ENCODE measurements around the gene ATOH8.

DNA sequence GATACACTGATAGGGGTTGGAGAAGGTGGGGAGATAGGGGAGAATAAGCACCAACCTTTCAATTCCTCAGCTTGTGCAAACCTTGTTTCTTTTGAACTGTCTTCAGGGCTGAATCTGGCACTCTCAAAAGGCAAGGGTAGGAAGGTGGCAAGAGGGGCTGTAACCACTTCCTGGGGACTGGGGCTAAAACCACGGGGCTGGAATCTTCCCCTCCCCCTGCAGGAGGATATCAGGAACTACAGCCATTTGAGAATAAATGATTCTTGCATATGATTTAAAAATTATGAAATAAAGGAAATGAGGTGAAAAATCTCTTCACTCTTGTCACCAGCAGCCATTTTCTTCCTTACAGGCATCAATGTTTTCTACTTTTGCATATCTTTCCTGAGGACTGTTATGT lies 50.8 kb downstream of the ATOH8 start:
- TF ChIP-seq, protein P1, sequence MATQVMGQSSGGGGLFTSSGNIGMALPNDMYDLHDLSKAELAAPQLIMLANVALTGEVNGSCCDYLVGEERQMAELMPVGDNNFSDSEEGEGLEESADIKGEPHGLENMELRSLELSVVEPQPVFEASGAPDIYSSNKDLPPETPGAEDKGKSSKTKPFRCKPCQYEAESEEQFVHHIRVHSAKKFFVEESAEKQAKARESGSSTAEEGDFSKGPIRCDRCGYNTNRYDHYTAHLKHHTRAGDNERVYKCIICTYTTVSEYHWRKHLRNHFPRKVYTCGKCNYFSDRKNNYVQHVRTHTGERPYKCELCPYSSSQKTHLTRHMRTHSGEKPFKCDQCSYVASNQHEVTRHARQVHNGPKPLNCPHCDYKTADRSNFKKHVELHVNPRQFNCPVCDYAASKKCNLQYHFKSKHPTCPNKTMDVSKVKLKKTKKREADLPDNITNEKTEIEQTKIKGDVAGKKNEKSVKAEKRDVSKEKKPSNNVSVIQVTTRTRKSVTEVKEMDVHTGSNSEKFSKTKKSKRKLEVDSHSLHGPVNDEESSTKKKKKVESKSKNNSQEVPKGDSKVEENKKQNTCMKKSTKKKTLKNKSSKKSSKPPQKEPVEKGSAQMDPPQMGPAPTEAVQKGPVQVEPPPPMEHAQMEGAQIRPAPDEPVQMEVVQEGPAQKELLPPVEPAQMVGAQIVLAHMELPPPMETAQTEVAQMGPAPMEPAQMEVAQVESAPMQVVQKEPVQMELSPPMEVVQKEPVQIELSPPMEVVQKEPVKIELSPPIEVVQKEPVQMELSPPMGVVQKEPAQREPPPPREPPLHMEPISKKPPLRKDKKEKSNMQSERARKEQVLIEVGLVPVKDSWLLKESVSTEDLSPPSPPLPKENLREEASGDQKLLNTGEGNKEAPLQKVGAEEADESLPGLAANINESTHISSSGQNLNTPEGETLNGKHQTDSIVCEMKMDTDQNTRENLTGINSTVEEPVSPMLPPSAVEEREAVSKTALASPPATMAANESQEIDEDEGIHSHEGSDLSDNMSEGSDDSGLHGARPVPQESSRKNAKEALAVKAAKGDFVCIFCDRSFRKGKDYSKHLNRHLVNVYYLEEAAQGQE (IDR thresholded peaks at IDR 0.05; ENCODE audit: low read depth): no peak
- TF ChIP-seq TAF1 (IDR thresholded peaks at IDR 0.05; ENCODE audit: low read depth): no peak
- TF ChIP-seq, protein P2, sequence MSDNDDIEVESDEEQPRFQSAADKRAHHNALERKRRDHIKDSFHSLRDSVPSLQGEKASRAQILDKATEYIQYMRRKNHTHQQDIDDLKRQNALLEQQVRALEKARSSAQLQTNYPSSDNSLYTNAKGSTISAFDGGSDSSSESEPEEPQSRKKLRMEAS (IDR thresholded peaks at IDR 0.05): no peak
- TF ChIP-seq RAD21 (IDR thresholded peaks at IDR 0.05; ENCODE audit: low read depth): peak; percentile 54
- no peak for TF ChIP-seq YY1 (IDR thresholded peaks at IDR 0.05; ENCODE audit: low read depth)

Data from Ishikawa (cell line).